ENCODE measurements around the gene SRRD. TPM values are rescaled to one million over a fixed set of nuclear protein-coding genes. Genes with fewer than 3 reads are reported as not detected.

SRRD gene
- total RNA-seq, 4 donors from 2014 or later, result 11.4 to 27.3 (median 13.6) TPM

DNA sequence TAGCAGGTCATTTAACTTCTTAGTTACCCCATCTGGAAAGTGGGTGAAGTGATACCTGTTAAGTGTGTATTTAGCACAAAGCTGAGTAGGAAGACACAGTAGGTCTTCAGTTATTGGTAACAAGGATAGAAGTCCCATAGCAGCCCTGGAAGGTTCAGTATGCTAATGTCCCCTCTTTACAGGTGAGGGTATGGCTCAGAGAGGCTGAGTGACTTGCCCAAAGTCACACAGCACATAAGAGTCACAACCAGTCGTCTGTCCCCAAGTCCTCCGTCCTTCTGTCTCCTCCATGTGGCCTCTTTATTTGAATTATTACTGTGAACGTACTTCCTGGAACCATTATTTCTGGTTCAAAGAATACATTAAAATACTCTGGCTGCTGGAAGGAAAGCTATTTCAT is 44.1 kb upstream of the SRRD start:
- Histone ChIP-seq H3K27ac (peak overlapping the region in 2 of 4 donors; percentile 62 to 70), H3K27me3 (no peaks in the 10 kb centered on the region), H3K4me3 (no peak overlapping the region), H3K36me3 (no peaks in the 10 kb centered on the region), H3K9me3 (no peaks in the 10 kb centered on the region), H3K4me1 (peaks cover 0 to 34% (median 4%) of the 10 kb centered on the region in 3 donors)
- intact Hi-C loops (cut with DNase I), result no loop called here
- WGBS, 2 donors, result 57 to 92% methylated on average over 2 to 3 of the region's 3 CpGs
- no peak for DNase-seq
- TF ChIP-seq CTCF (IDR thresholded peaks at IDR 0.05) (no peak), POLR2A (IDR thresholded peaks at IDR 0.05) (no peak)

DNA sequence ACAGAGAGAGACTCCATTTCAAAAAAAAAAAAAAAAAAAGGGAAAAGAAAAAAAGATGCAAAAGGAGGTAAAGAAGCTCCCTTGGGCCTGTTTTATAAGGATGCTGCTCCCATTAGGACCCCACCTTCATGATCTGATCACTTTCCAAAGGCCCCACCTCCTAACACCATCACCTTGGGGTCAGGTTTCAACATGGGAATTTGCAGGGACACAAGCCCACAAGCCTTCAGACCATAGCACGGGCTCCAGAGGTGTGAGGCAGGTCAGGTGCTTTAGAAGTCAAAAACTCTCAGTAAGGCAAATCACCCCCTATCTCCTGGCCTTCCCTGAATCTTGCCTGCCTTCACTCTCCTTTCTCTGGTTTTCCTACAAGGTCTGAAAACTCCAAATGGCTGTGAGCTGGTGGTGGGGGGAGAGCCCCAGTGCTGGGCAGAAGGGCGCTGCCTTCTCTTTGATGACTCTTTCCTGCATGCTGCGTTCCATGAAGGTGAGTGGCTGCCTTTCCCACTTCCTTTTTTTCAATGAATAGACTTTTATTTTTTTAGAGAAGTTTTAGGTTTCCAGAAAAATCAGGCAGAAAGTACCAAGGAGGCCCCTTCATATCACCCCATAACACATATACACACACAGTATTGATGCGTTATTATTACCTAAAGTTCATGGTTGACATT is 41.5 kb upstream of the SRRD start:
- intact Hi-C loops (cut with DNase I), result no loop called here
- no peak for TF ChIP-seq POLR2A (IDR thresholded peaks at IDR 0.05)
- no peak for TF ChIP-seq CTCF (IDR thresholded peaks at IDR 0.05)

DNA sequence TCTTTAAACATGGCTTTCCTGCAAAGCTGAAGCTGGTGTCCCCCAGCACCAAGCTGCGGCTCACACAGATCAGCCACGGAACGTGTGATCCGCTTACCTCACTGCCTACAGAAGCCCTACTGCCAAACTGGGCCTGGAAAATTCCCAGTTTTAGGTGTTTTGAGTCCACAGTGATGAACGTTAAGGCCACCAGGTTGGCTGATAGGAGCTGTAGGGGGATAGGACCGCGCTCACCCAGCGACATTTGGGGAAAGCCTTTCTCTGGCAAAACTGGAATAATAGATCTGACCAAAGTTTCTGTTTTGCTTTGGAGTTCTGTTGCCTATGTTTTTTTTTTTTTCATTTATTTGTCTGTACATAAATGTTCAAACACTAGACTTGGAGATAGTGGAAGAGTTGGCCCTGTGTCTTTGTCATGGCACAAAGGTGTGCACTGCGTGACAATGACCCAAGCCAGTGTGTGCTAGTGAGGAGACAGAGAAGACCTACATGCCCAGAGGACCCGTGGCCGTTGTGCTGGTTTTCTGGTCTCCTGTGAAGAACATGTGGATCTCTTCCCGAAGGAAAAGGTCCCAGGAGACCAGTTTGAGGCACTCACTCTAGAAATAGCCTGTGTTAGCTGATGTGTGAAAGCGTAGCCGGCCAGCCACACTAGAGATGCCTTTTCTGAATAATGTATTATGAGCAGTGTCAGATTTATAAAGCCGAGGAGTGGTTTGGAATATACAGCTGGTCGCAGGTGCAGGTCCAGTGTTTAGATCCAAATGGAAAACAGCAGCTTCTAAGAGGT is 39.6 kb upstream of the SRRD start:
- Histone ChIP-seq H3K27ac (no peak overlapping the region), H3K4me3 (no peak overlapping the region), H3K36me3 (no peaks in the 10 kb centered on the region), H3K9me3 (no peaks in the 10 kb centered on the region), H3K27me3 (no peaks in the 10 kb centered on the region), H3K4me1 (peaks cover 0 to 14% (median 2%) of the 10 kb centered on the region in 3 donors)
- DNase-seq, result no peak
- TF ChIP-seq CTCF (IDR thresholded peaks at IDR 0.05) (no peak), POLR2A (IDR thresholded peaks at IDR 0.05) (no peak)
- intact Hi-C loops (cut with DNase I), result no loop called here
- 87 to 91% methylated on average over 11 to 15 of the region's 16 CpGs for WGBS, 2 donors

More for the DNA sequence above, 41.5 kb upstream of the SRRD start:
- 81 to 91% methylated on average over 4 of the region's 4 CpGs for WGBS, 2 donors
- no peaks in the 10 kb centered on the region for H3K36me3 ChIP-seq
- peaks cover 0 to 23% (median 4%) of the 10 kb centered on the region in 3 donors for H3K4me1 ChIP-seq
- H3K4me3 ChIP-seq, result no peak overlapping the region
- no peaks in the 10 kb centered on the region for H3K27me3 ChIP-seq
- H3K27ac ChIP-seq, result no peak overlapping the region
- no peak for DNase-seq
- H3K9me3 ChIP-seq, result no peaks in the 10 kb centered on the region

DNA sequence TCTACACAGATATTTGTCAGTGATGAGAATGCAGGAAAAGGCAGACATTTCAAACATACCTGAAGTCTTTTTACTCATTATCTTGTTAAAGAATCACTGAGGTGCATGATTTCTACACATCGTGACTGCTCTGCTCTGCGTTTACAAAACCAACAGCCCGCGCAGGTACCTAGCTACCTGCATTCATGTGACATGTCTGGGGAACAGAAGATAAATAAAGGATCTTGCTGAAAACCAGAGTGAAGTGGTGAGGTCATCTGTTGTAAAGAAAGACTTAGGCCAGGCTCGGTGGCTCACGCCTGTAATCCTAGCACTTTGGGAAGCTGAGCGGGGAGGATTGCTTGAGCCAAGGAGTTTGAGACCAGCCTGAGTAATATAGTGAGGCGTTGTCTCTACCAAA is 38.9 kb upstream of the SRRD start:
- Histone ChIP-seq H3K36me3 (peaks cover 0 to 3% (median 0%) of the 10 kb centered on the region in 3 donors), H3K27ac (no peak overlapping the region), H3K4me1 (peaks cover 0 to 7% (median 0%) of the 10 kb centered on the region in 3 donors), H3K27me3 (no peaks in the 10 kb centered on the region), H3K4me3 (no peak overlapping the region), H3K9me3 (no peaks in the 10 kb centered on the region)
- 86 to 93% methylated on average over 8 of the region's 8 CpGs for WGBS, 2 donors
- intact Hi-C loops (cut with DNase I), result no loop called here
- TF ChIP-seq POLR2A (IDR thresholded peaks at IDR 0.05) (no peak), CTCF (IDR thresholded peaks at IDR 0.05) (no peak)
- DNase-seq, result no peak

Measured in esophagus squamous epithelium (tissue), 5 donors.